ENCODE results near the gene C1orf53. TPM values are rescaled to one million over a fixed set of nuclear protein-coding genes. Genes with fewer than 3 reads are reported as not detected.

C1orf53 gene
- total RNA-seq, 2 experiments from 2014 or later: 0.96 to 1.2 TPM

- H3K27me3 Mint-ChIP-seq: peaks cover 50% of the 10 kb centered on the region
- H3K27ac Mint-ChIP-seq: peak overlapping the region; percentile 88
- intact Hi-C loops (cut with micrococcal nuclease): no loop called here
- TF ChIP-seq CTCF (IDR thresholded peaks at IDR 0.05): no peak
- H3K4me3 Mint-ChIP-seq: peak overlapping the region; percentile 71
- POLR2A ChIA-PET: interaction anchor here (0.7 to 2.1 kb wide), 6 partner anchors 9 to 126 kb away, joined by 3 to 11 read pairs (median 4); partner anchors contain the start of gene DENND1B
- H3K9me3 Mint-ChIP-seq: no peaks in the 10 kb centered on the region
- peaks cover 15% of the 10 kb centered on the region for H3K4me1 Mint-ChIP-seq (ENCODE audit: low read depth)
- DNase-seq (no peak), ATAC-seq (no peak)
- H3K36me3 Mint-ChIP-seq (ENCODE audit: low read depth): no peaks in the 10 kb centered on the region
- CTCF ChIA-PET: interaction anchor here (0.9 to 2.7 kb wide), 5 partner anchors 22 to 382 kb away, joined by 3 to 16 read pairs (median 4); no protein-coding TSS in a partner anchor
These were observed 338 bp upstream of the C1orf53 start for GRCh38 chr1:197902131-197902453.

GRCh38 chr1:197903196-197903514 is 725 bp downstream of the C1orf53 start:
- Mint-ChIP-seq H3K36me3 (ENCODE audit: low read depth) (no peaks in the 10 kb centered on the region), H3K9me3 (no peaks in the 10 kb centered on the region), H3K27ac (peak overlapping the region; percentile 40), H3K4me1 (ENCODE audit: low read depth) (peaks cover 15% of the 10 kb centered on the region), H3K4me3 (peak overlapping the region; percentile 71), H3K27me3 (peaks cover 49% of the 10 kb centered on the region)
- TF ChIP-seq CTCF (IDR thresholded peaks at IDR 0.05): no peak
- intact Hi-C loops (cut with micrococcal nuclease): no loop called here
- ChIA-PET CTCF (interaction anchor here (0.7 to 2.7 kb wide), 10 partner anchors 10 to 142 kb away, joined by 3 to 16 read pairs (median 4); partner anchors contain the start of gene LHX9), POLR2A (interaction anchor here (0.9 to 2.1 kb wide), 6 partner anchors 9 to 127 kb away, joined by 3 to 11 read pairs (median 3); partner anchors contain the start of genes DENND1B and LHX9)
- no peak for ATAC-seq
- no peak for DNase-seq

GRCh38 chr1:197904126-197904787 is 1.8 kb downstream of the C1orf53 start:
- no peak overlapping the region for H3K27ac Mint-ChIP-seq
- H3K27me3 Mint-ChIP-seq: peaks cover 57% of the 10 kb centered on the region
- H3K4me3 Mint-ChIP-seq: no peak overlapping the region
- intact Hi-C loops (cut with micrococcal nuclease): no loop called here
- POLR2A ChIA-PET: interaction anchor here (0.6 to 0.9 kb wide), 2 partner anchors 9 to 13 kb away, joined by 3 read pairs; partner anchors contain the start of gene LHX9
- ATAC-seq (no peak), DNase-seq (no peak)
- H3K36me3 Mint-ChIP-seq (ENCODE audit: low read depth): no peaks in the 10 kb centered on the region
- H3K4me1 Mint-ChIP-seq (ENCODE audit: low read depth): peaks cover 26% of the 10 kb centered on the region
- no peaks in the 10 kb centered on the region for H3K9me3 Mint-ChIP-seq
- CTCF ChIA-PET: interaction anchor here (0.7 to 2.7 kb wide), 8 partner anchors 11 to 385 kb away, joined by 3 to 16 read pairs (median 3); no protein-coding TSS in a partner anchor
- TF ChIP-seq CTCF (IDR thresholded peaks at IDR 0.05): no peak

GRCh38 chr1:197905699-197906351 is 3.4 kb downstream of the C1orf53 start:
- Mint-ChIP-seq H3K27me3 (peaks cover 72% of the 10 kb centered on the region), H3K4me3 (no peak overlapping the region), H3K36me3 (ENCODE audit: low read depth) (no peaks in the 10 kb centered on the region), H3K9me3 (no peaks in the 10 kb centered on the region), H3K27ac (no peak overlapping the region), H3K4me1 (ENCODE audit: low read depth) (peaks cover 38% of the 10 kb centered on the region)
- ChIA-PET POLR2A (no interaction called here), CTCF (interaction anchor here (1.0 to 1.2 kb wide), 3 partner anchors 9 to 288 kb away, joined by 3 to 4 read pairs (median 3); no protein-coding TSS in a partner anchor)
- intact Hi-C loops (cut with micrococcal nuclease): no loop called here
- TF ChIP-seq CTCF (IDR thresholded peaks at IDR 0.05): no peak
- ATAC-seq: no peak
- DNase-seq: no peak
